ENCODE data around the gene CASZ1.
A peak's percentile ranks its signal among the peaks of the same experiment; 100 is the strongest.

The CASZ1 gene

GRCh38 chr1:10793129-10793651 lies 3.3 kb downstream of the CASZ1 start:
- peak; percentile 75 for FAIRE-seq

DNA sequence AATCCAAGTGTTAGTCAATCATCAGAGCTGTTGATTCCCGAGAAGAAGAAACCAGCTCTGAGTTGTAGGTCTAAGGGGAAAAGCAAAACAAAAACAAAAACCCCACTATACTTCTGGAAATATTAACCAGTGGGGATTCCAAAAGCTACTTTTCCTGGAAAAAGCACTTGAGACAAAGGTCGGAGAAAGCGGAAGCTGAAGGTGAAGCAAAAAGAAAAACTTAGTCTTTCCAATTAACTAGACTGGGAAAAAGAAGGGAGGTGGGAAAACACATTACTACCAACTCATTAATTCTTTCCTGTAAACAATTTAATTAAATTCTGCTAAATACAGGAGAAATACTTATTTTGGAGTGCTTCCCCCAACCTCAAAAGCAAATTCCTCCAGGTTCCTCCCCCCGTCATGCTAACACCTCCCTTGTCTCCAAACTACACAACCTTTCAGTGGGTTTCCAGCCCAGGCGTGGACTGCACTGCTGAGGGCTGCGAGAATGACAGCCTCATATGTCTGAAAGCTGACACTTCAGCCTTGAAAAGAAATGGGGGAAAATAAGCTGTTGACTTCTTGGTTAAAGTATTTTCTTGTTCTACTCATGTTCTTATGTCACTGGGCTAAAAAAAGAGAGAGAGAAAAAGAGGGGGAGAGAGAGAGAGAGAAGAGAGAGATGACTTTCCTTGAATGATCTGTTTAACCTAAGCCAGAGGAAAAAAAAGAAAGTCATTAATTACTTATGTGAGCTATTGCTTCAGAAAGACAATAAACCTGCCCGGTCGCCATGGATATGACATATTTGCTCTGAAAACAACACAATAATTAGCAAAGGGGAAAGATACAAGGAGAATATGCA lies 5.1 kb downstream of the CASZ1 start:
- no peak for FAIRE-seq

GRCh38 chr1:10789803-10790702 lies 6.4 kb downstream of the CASZ1 start:
- no peak for FAIRE-seq

GRCh38 chr1:10789047-10789791 lies 7.2 kb downstream of the CASZ1 start:
- no peak for FAIRE-seq

- FAIRE-seq, result no peak
Observed at GRCh38 chr1:10788592-10789006, 7.8 kb downstream of the CASZ1 start.

DNA sequence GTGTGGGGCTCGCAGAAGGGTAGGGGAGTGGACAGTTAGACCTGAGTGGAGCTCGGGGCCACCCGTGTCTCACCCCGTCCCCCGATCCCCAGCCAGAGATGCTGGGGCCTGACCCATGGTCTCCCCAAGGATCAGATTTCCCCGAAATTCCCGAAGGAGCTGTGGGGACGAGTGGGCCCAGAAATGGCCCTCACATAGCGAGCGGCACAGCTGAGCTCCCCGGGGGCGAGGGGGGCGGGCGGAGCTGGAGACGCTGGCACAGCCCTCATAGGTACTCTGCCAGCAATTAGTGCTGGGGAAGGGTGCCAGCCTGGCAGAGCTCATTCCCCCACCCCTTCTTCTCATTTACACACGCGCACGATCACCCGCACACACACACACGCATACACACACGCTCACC lies 9.2 kb downstream of the CASZ1 start:
- FAIRE-seq, result no peak

GRCh38 chr1:10785728-10786638 lies 10.5 kb downstream of the CASZ1 start:
- FAIRE-seq, result no peak

DNA sequence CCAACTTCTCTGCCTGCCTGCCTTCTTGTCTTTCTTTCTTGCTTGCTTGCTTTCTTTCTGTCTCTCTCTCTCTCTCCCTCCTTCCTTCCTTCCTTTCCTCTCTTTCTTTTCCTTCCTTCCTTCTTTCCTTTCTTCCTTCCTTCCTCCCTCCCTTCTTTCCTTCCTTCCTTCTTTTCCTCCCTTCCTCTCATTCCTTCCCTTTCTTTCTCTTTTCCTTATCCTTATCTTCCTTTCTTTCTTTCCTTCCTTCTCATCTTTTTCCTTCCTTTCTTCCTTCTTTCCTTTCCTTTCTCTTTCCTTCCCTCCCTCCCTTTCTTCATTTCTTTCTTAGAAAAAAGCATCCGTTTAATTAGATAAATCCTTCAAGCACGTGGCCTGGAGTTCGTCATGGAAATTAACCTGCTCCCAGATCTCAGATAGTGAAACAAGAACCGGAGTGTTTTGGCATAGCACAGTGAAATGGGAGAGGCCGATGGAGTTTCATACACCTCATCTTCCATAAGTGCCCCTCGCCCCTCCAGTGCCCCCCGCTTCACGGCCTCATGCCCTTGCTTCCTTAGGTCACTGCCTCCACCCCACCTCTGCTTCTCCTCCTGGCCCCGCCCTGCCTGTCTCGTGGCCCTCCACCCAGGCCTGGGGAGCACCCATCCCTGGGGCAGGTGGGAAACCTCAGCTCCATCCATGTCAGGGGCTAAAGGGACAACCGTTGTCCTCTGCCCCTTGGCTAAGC lies 11.3 kb downstream of the CASZ1 start:
- FAIRE-seq, result no peak

GRCh38 chr1:10782491-10783244 lies 13.8 kb downstream of the CASZ1 start:
- no peak for FAIRE-seq

- FAIRE-seq, result no peak
Observed at GRCh38 chr1:10781137-10781536, 15.3 kb downstream of the CASZ1 start.

GRCh38 chr1:10779841-10780240 lies 16.6 kb downstream of the CASZ1 start:
- FAIRE-seq, result no peak

- FAIRE-seq, result no peak
Observed at GRCh38 chr1:10779201-10779600, 17.2 kb downstream of the CASZ1 start.

GRCh38 chr1:10778640-10779039 lies 17.8 kb downstream of the CASZ1 start:
- FAIRE-seq, result no peak

DNA sequence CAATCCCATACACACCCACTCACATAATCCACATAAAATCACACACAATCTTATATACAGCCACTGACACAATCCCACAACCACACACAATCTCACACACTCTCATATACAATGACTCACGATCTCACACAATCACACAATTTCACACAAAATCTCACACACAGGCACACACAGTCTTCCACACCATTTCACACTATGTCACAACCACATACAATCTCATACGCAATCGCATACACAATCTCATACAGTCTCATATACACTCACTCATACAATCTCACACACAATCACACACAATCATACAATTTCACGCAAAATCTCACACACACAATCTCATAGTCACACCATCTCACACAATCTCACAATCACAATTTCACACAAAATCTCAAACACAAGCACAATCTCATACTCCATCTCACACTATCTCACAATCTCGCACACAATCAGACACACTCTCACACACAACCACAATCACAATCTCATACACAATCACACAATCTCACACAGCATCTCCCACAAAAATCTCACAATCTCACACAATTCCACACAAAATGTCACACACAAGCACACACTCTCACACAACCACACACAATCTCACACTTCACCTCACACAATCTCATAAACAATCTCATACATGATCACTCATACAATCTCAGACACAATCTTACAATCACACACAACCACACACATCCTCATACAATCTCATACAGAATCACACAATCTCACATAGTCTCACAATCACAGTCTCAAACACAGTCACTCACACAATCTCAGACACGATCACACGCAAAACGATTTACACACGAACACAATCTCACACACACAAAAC lies 18.5 kb downstream of the CASZ1 start:
- FAIRE-seq, result no peak

DNA sequence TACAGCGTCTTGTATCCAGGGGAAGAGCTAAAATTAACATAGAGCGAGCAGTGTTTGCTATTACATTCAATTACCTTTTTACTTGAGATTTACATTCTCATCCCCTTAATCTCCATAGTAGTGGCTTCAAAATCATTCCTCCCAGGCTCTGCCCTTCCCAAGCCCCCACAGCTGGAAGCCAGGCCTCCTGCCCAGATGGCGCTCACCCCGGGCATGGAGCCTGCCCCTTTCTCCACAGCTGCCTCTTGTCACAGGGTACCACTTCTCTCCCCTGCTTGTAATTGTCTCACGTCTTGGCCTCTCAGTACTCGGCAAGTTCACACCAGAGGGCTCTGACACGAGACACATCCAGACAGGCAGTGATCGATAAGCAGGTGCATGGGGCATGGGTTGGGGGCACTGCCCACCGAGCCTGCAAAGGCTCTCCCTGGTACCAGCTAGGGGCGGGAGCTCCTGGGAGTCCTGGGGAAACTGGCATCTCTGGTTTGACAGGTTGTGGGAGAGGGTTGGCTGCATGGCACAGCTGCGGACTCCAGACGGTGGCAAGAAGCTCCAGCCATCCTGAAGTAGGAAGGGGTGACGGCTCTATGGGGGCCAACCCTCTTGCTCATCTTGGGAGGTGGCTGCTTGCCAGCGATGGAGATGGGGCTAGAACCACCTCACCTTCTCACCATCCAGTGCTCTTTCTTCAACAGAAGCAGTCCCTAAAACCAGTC lies 20.1 kb downstream of the CASZ1 start:
- no peak for FAIRE-seq

DNA sequence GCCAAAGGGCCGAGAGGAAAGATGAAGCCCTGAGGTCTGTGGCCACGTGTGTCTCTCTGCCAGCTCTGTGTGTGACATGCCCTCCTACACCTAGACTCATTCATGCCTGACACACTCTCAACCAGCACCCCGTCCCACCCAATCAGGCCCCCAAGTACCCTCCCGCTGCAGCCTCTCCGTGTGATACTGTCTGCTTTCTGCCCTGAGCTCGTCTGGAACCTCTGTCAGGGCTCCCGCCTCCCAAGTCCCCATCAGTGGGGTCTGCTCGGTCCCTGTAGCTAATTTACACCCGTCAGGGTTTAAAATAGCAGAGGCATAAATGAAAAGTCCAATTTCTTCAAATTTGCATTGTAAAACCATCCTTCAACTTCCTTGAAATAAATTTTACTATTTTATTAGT lies 20.7 kb downstream of the CASZ1 start:
- no peak for FAIRE-seq

DNA sequence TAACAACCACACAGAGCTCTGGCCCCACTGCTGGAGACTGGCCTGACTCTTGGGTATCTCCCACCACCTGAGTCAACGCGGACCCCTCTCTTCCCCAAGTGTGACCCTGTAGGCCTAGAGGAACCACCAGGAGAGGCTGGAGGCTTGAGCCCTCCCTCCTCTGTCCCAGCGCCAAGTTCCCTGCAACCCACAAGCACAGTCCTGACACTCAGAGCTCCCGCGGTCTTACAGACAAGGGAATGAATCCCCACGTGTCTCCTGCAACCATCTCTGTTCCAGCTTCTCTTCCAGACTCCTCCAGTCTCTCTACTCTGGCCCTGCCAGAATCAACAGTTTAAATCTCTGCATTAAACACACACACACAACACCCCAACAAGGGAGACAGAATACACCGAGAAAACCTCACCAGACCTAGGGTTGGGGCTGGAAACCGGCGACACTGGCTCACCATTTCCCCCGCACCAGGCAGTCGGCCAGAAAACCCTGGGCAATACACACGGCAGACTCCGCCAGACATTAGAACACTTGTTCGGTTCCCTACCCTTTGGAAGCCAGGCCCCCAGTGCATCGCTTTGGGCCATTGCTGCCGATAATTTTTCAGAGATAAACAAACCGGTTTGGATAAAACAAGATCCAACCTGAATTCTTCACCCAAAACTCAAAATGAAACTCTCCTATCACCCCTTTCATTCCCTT lies 21.7 kb downstream of the CASZ1 start:
- no peak for FAIRE-seq
